GM19193 (cell line): ENCODE results near the gene DCK.

ENCODE experiments used
- POLR2A ChIP-seq: IDR thresholded peaks from 4 replicates; pipeline ENCODE4 v1.6.1; 2011; ENCODE audit not compliant: insufficient read depth, insufficient read length; ENCODE audit errors: extremely low read depth

DCK gene

DNA sequence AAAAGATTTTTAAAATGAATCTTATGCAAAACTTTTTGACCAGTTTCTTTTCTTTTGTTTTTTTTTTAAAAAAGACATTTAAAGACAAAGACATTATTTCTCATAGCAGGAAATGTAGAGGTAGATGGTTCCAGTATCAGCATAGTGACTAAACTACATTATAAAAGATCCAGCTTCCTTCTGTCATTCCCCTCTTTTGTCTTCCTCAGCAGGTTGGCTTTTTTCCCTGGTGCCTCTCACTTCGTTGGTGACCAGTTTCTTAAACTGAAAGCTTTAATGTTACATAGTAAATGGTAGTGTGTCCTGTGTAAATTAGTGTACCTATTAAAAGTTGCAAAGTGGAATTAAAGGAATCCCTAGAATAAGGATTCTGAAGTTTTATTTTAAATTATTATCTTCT is 36.1 kb downstream of the DCK start:
- no peak for TF ChIP-seq POLR2A

DNA sequence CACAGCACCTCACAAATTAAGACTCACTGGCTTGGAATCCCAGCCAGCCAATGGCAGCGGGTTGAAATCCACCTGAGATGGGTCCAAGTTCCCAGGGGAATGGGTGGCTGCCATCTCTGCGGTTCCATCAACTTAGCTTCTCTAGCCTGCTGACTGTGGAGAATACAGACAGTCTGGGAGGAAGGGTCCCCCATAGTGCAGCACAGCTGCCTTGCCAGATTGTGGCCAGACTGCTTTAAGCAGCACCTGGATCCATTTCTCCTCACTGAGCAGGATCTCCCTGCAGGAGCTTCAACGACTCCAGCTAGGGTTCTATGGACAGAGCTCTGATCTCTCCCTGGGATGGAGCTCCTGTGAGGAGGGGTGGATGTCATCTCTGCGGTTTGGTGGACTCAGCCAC is 51.8 kb downstream of the DCK start:
- no peak for TF ChIP-seq POLR2A

DNA sequence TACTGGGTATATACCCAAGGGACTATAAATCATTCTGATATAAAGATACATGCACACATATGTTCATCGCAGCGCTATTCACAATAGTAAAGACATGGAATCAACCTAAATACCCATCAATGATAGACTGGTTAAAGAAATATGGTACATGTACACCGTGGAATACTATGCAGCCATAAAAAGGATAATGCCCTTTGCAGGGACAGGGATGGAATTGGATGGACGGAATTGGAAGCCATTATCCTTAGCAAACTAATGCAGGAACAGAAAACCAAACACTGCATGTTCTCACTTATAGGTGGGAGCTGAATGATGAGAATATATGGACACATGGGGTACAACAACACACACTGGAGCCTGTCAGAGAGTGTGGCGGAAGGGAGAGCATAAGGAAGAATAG is 55.9 kb downstream of the DCK start:
- TF ChIP-seq POLR2A, result no peak

DNA sequence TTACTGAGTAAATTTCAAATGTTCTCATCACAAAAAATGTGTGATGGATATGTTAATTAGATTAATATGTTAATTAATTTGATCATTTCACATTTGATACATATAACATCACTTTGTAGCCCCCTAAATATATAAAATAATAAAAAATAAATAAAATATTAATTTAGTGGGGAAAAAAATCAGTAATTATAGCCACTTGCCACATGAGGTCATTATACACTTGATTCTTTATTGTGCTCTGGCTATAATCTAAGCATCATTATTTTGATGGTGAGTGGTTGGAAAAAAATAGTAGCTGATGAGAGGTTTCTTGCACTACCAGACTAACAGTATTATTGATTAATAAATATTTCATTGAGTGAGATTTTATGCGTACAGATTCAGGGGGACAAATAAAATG is 57.4 kb downstream of the DCK start:
- TF ChIP-seq POLR2A, result no peak

DNA sequence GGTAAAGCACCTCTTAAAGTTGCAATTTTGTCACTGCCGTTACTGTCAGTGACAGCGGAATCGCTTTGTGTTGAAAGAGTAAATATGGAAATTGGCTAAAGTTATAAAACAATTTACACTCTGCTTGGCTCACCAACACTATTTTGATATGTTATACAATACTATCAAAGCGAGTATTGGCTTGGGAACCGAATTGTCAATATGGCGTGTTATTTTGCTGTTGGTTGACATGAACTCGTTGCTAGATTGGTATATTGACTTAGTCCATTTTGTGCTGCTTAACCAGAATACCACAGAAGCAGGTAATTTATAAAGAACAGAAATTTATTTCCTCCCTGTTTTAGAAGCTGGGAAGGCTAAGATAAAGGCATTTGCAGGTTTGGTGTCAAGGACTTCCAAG is 58.6 kb downstream of the DCK start:
- TF ChIP-seq POLR2A, result no peak

DNA sequence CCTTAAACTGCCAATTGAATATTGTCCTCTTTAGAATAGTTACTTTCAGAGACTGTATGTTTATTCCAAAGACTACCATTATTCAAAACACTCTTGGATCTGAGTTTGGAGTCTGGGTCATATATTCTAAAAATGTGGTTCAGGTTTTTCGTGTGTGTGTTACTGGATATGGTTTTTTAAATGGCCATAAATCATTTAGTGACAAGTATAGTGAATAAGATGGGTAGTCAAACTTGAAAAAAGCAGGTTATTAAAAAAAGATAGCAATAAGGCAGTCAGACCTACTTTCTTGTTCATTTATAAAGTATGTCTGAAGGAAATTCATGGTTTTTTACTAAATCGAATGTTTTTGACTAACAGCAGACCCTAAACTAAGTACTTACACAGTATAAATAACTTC is 59.3 kb downstream of the DCK start:
- no peak for TF ChIP-seq POLR2A

DNA sequence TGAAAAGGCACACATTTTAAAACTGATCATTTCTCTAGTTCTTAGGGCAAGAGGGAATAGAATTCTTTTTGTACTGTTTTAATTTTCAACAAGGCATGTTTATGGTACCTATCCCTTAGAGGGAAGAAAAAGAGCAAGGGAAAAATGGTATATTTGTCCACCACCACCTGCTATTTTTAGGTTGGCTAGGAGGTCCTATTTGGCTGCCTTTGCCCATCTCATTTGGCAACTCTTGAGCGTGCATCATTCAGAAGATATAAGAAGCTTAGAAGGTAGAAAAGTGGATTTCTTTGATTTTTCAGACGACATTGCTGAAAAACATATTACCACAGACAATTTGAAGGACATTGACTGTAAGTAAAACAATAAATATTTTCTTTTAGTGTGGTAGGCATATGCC is 69.0 kb downstream of the DCK start:
- no peak for TF ChIP-seq POLR2A

DNA sequence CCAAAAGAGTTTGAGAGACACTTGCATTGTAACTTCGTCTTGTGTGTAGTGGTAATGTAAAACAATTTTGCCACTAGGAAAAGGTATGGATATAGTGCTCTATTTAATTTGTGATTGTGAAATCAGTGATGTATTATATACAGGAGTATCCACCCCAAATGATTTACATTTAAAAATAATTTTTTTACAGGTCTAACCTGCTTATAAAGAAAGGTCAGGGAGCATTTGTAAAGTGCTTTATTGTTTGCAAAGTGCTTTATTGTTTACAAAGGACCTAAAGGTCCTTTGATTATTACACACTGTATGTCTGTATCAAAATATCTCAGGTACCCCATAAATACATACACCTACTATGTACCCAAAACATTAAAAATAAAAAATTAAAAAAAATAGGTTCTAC is 70.3 kb downstream of the DCK start:
- TF ChIP-seq POLR2A, result no peak

DNA sequence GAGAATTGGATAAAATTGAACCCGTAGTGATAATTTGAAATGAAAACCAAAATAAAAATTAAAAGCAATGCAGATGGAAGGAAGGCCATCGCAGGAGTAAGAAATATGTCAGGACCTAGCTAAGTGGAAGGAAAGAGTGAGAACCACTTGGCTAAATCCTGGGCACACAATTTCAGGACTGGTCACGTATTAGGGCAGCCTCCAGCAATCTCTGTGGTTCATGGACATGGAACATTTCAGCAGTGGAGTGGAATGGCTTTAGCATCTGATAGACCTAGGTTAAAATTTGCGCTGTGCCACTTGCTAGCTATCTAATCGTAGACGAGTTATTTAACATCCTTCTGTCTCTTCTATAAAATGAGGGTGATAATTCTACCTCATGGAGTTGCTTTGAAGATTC is 71.1 kb downstream of the DCK start:
- no peak for TF ChIP-seq POLR2A

DNA sequence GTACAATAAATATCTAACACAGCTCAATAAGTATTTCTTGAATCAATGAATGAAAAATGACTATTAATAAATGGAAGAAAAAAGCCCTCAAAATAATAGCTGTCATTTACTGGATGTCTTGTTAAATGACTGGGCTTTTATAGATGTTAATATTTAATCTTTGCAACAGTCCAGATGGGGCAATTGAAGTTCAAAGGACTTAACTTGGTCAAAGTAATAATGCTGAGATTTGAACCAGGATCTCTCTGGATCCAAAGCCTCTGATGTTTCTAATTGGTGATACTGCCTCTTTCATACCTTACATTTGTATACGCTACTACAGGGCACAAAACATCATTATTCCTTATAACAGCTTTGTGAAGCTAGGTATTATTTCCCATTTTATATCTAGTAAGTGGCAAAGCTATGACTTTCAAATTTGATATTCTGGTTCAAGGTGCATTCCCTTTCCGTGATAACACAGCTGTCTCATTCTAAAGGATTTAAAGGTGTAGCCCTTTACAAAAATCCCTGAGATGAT is 72.6 kb downstream of the DCK start:
- TF ChIP-seq POLR2A, result no peak

DNA sequence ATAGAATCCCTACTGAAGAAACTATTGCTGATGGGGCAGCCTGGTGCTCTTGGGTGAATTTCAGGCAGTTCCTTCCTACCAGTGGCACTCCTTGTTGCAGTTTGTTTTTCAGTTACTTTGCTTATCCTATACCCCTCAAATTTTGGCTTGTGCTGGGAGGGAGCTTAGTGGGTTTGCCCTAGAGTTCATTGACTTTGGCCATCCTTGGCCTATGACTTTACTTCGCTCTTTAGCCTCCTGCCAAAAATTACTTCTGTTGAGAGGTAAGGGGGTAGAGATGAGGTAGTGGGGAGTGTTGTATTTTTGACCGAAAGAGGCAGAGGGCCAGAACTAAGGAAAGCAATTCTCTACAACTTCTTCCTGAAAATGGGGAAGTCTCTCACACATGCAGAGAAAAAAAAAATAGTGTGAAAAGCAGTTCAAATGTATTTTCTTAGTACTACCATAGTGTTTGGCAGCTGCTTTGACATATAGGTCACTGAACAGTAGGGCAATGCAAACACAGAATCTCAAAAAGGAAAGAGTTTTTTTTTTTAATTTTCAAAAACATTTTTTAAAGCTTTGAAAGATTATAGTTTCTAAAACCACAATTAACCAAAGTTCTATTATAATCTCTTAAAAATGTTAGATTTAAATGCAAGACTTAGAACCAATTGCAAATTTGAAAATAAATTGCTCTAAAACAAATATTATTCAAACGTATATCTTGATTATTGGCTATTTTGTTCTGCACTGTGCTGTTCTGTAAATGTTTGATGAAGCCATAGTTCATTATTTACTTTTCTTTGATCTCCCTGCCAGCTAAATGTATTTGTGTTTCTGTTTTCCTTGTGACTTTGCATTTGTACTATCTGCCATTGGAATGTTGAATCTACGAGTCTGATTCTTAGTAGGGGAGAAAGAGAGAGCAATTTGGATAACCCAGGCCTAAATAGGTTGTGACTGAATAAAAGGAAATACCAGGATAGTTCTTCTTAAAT is 73.6 kb downstream of the DCK start:
- no peak for TF ChIP-seq POLR2A

DNA sequence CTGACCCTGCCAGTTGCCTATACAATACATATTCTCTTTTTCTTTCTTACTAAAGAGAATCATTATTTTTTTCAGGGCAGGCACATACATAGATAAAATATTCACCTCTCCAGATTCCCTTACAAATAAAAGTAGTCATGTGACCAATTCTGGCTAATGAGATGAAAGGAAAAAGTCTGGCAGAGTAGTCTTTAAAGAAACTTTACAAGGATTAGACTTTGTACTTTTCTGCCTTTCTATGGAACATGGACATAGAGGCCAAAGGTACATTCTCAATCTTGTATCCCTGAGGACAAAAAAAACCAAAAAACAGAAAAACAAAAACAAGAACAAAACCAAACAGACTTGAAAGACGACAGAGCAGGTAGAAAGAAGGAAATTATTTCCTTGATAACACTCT is 75.6 kb downstream of the DCK start:
- TF ChIP-seq POLR2A, result no peak

DNA sequence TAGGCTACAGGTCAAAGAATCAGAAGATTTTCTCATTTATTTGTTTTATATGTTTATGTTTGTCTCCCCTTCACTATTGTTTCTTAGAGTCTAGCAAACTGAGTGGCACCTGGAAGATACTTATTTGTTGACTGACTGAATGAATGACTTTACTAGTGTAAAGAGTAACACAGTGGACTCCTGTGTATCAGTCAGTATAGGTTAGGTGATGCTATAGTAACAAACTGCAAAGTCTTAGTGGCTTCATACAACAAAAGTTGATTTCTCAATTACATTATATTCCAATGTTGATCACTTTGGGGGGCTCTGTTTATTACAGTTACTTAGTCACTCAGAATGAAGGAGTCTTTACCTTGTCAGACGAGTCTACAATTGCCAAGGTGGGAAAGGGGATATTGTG is 76.6 kb downstream of the DCK start:
- TF ChIP-seq POLR2A, result no peak

DNA sequence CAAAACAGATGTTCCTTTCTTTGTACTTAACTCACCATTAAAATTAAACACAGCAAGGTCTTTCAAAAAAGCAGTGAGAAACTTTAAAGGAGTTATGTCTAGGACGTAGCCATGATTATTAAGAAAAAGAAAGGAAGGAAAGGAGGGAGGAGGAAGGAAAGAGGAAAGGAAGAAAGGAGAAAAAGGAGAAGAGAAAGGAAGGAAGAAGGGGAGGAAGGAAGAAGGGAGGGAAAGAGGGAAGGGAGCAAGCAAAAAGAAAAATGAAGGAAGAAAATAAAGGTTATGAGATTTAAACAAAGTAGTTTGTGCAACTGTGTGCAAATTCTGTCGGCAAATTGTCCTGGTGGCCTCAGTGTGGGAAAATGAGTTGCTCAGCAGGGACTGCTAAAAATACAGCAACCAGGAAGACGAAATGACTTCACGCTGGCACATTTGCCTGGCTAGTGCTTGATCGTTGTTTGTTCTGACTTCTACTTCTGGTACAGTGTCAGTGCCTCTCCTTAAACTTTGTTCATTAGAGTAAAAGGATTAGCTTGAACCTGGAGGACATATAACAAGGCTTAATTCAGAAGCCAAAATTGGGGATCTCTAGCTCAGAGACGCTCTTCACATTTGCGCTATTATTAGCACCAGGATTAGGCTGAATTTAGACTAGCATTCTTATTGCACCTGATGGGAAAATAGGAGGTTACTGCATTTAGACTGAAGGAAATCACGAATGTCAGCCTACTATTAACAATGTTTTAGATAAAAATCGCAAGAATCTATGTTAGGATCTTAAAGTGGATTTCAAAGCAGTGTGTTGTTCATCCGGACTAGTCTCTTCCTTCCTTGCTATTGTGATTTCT is 81.2 kb downstream of the DCK start:
- no peak for TF ChIP-seq POLR2A
